GM18861 (cell line): ENCODE measurements around the gene AHI1.
"Not testable (repeated sequence)": the region's sequence is repeated elsewhere in the genome, so short reads cannot be mapped to it uniquely, and the experiment has no call there.

Experiments
- ATAC-seq: cut with Tn5 transposase; IDR thresholded peaks from one replicate; pipeline ENCODE4 v1.9.1; 2021; ENCODE audit not compliant: unreplicated experiment

The AHI1 gene

GRCh38 chr6:135269481-135269891, 228.1 kb downstream of the AHI1 start:
- ATAC-seq = no peak

- no peak for ATAC-seq
Measured at GRCh38 chr6:135268740-135269139, 228.8 kb downstream of the AHI1 start.

GRCh38 chr6:135268263-135268662, 229.3 kb downstream of the AHI1 start:
- ATAC-seq = no peak

- no peak for ATAC-seq
Measured at GRCh38 chr6:135267085-135267484, 230.5 kb downstream of the AHI1 start.

GRCh38 chr6:135266675-135267074, 230.9 kb downstream of the AHI1 start:
- ATAC-seq = no peak

- ATAC-seq = no peak
Measured at GRCh38 chr6:135265278-135265677, 232.3 kb downstream of the AHI1 start.

GRCh38 chr6:135261872-135262725, 235.4 kb downstream of the AHI1 start:
- ATAC-seq = no peak

- ATAC-seq = no peak
Measured at GRCh38 chr6:135260612-135261011, 236.9 kb downstream of the AHI1 start.

GRCh38 chr6:135258970-135259369, 238.6 kb downstream of the AHI1 start:
- no peak for ATAC-seq

- no peak for ATAC-seq
Measured at GRCh38 chr6:135257631-135258405, 239.7 kb downstream of the AHI1 start.

GRCh38 chr6:135256866-135257265, 240.7 kb downstream of the AHI1 start:
- ATAC-seq = no peak

GRCh38 chr6:135254471-135254870, 243.1 kb downstream of the AHI1 start:
- no peak for ATAC-seq

GRCh38 chr6:135251498-135252441, 245.8 kb downstream of the AHI1 start:
- no peak for ATAC-seq

- ATAC-seq = no peak
Measured at GRCh38 chr6:135250751-135251497, 246.6 kb downstream of the AHI1 start.

- no peak for ATAC-seq
Measured at GRCh38 chr6:135250234-135250633, 247.3 kb downstream of the AHI1 start.

- not testable (repeated sequence) for ATAC-seq
Measured at GRCh38 chr6:135246412-135247012, 251.0 kb downstream of the AHI1 start.

- no peak for ATAC-seq
Measured at GRCh38 chr6:135244805-135245204, 252.7 kb downstream of the AHI1 start.

GRCh38 chr6:135243871-135244796, 253.4 kb downstream of the AHI1 start:
- no peak for ATAC-seq

- ATAC-seq = no peak
Measured at GRCh38 chr6:135240711-135241110, 256.8 kb downstream of the AHI1 start.
